ENCODE data around the gene PRR35.
A peak's percentile ranks its signal among the peaks of the same experiment; 100 is the strongest.

Gene PRR35

GRCh38 chr16:560204-560700 is at the start of gene PRR35:
Gene PRR35, plus strand, starts transcription at chr16:560394. Its CDS starts 2,901 bp downstream, at chr16:563295.
- no peak for DNase-seq (ENCODE audit: low read depth in 4 of 4, low spot score in 1 of 4)

GRCh38 chr16:512802-513201 is 47.4 kb upstream of the PRR35 start:
- no peak for DNase-seq (ENCODE audit: low read depth in 4 of 4, low spot score in 1 of 4)

GRCh38 chr16:513950-514349 is 46.2 kb upstream of the PRR35 start:
- DNase-seq (ENCODE audit: low read depth in 4 of 4, low spot score in 1 of 4), result no peak

- no peak for DNase-seq (ENCODE audit: low read depth in 4 of 4, low spot score in 1 of 4)
Observed at GRCh38 chr16:515175-515938, 44.8 kb upstream of the PRR35 start.

- DNase-seq (ENCODE audit: low read depth in 4 of 4, low spot score in 1 of 4), result no peak
Observed at GRCh38 chr16:515939-516226, 44.3 kb upstream of the PRR35 start.

- no peak for DNase-seq (ENCODE audit: low read depth in 4 of 4, low spot score in 1 of 4)
Observed at GRCh38 chr16:516301-516700, 43.9 kb upstream of the PRR35 start.

GRCh38 chr16:518858-519257 is 41.3 kb upstream of the PRR35 start:
- DNase-seq (ENCODE audit: low read depth in 4 of 4, low spot score in 1 of 4), result no peak

GRCh38 chr16:519425-519824 is 40.8 kb upstream of the PRR35 start:
- DNase-seq (ENCODE audit: low read depth in 4 of 4, low spot score in 1 of 4), result no peak

- no peak for DNase-seq (ENCODE audit: low read depth in 4 of 4, low spot score in 1 of 4)
Observed at GRCh38 chr16:519841-520687, 40.1 kb upstream of the PRR35 start.

GRCh38 chr16:520847-521246 is 39.3 kb upstream of the PRR35 start:
- DNase-seq (ENCODE audit: low read depth in 4 of 4, low spot score in 1 of 4), result no peak

GRCh38 chr16:521381-522210 is 38.6 kb upstream of the PRR35 start:
- no peak for DNase-seq (ENCODE audit: low read depth in 4 of 4, low spot score in 1 of 4)

GRCh38 chr16:522320-523096 is 37.7 kb upstream of the PRR35 start:
- DNase-seq (ENCODE audit: low read depth in 4 of 4, low spot score in 1 of 4), result no peak

GRCh38 chr16:523097-523741 is 37.0 kb upstream of the PRR35 start:
- DNase-seq (ENCODE audit: low read depth in 4 of 4, low spot score in 1 of 4), result no peak

- DNase-seq (ENCODE audit: low read depth in 4 of 4, low spot score in 1 of 4), result no peak
Observed at GRCh38 chr16:524274-525040, 35.7 kb upstream of the PRR35 start.

- DNase-seq (ENCODE audit: low read depth in 4 of 4, low spot score in 1 of 4), result no peak
Observed at GRCh38 chr16:525123-525519, 35.1 kb upstream of the PRR35 start.

GRCh38 chr16:525520-526180 is 34.5 kb upstream of the PRR35 start:
- peak; percentile 41 to 75 (median 63) for DNase-seq (ENCODE audit: low read depth in 4 of 4, low spot score in 1 of 4)

- DNase-seq (ENCODE audit: low read depth in 4 of 4, low spot score in 1 of 4), result no peak
Observed at GRCh38 chr16:526181-527014, 33.8 kb upstream of the PRR35 start.

Measured in stimulated activated CD4-positive, alpha-beta T cell treated with anti-CD3 and anti-CD28 coated beads, Interleukin-1b, Interleukin-23, amount 100 ng/mL, for 24 hours (primary cell).